Measurements from ENCODE around the gene RAB13. TPM values are rescaled to one million over a fixed set of nuclear protein-coding genes. Genes with fewer than 3 reads are reported as not detected.

RAB13 gene
- total and polyA plus RNA-seq, 2 of the 8 experiments (the other 6 are each of a cell fraction or from before 2014, with no cell fraction given), result 70.5 to 157 TPM

DNA sequence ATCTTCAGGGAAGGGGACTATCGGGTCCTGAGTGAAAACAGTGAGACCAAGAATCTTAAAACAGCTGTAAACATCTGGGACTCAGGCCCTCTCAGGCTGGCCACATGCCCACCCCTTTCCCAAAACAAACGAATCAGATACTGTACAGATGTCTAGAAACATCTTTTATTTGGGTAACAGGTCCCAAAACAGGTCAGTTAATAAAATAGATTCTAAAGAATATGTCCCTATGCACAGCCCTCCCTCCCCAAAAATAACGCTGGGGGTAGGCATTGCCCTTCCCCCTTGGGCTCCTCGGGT, 27.2 kb downstream of the RAB13 start (continued):
- no peak for TF ChIP-seq EP300 (IDR thresholded peaks at IDR 0.05; ENCODE audit: borderline replicate concordance in 1 of 2, low read depth in 2 of 2, low read length in 2 of 2)

Measured in H1 (cell line).